Loucy (cell line): Measurements from ENCODE around the gene GNS.

ENCODE experiments used
- EZH2phosphoT487 ChIP-seq: fragments of 200-600 bp; IDR thresholded peaks from 2 replicates; pipeline ENCODE4 v1.6.1; 2018; ENCODE audit warnings: antibody characterized with exemption, mild to moderate bottlenecking, moderate library complexity, borderline replicate concordance
- TF ChIP-seq, protein P1 (sequence below): fragments of 200-600 bp; sonication (generic); conservative IDR thresholded peaks from 2 replicates; pipeline ENCODE4 v1.5.1; 2014; ENCODE audit warnings: mild to moderate bottlenecking, antibody characterized with exemption, low read length

DNA sequence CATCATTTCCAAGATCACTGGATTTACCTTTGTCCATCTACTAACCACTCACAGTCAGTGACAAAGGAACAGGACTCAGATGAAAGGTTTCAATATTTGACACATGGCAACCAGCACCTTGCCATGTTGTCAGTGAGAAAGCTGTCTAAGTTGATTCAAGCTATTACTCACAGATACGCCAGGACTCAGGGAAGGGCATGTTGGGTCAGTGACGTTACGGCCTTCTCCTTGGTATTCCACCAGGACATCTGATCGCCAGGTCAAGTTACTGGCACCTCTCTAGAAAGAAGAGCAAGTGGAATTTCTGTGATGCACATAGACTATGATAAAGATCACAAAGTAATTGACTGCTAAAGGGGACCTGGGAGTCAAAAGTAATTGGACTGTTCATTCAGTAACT is 36.4 kb downstream of the GNS start:
- TF ChIP-seq, protein P1, sequence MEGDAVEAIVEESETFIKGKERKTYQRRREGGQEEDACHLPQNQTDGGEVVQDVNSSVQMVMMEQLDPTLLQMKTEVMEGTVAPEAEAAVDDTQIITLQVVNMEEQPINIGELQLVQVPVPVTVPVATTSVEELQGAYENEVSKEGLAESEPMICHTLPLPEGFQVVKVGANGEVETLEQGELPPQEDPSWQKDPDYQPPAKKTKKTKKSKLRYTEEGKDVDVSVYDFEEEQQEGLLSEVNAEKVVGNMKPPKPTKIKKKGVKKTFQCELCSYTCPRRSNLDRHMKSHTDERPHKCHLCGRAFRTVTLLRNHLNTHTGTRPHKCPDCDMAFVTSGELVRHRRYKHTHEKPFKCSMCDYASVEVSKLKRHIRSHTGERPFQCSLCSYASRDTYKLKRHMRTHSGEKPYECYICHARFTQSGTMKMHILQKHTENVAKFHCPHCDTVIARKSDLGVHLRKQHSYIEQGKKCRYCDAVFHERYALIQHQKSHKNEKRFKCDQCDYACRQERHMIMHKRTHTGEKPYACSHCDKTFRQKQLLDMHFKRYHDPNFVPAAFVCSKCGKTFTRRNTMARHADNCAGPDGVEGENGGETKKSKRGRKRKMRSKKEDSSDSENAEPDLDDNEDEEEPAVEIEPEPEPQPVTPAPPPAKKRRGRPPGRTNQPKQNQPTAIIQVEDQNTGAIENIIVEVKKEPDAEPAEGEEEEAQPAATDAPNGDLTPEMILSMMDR, result no peak
- TF ChIP-seq EZH2phosphoT487, result no peak
